ENCODE results near the gene CKAP2L. TPM values are rescaled to one million over a fixed set of nuclear protein-coding genes. Genes with fewer than 3 reads are reported as not detected.

The CKAP2L gene
- total RNA-seq, 4 donors from 2014 or later, result 4.3 to 14.4 (median 6.7) TPM

DNA sequence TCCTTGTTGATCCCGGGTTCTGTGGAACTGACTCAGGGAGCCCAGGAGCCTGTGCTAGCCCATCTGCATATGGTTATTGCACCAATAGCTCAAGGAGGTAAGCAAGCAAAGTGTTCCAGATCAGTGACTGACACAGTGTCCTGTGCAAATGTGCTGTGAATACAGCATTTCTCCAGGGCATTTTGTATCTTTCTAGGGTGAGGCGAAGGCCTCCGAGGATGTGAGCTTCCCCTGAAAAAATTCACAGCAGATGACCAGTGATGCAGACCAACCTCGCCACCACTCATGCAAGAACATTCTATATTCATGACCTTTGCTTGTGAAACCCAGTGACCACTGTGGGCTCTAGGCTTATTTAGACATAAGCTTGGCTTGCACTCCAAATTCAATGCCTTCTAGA is 58.8 kb downstream of the CKAP2L start:
- WGBS, 2 donors, result 95 to 100% methylated on average over 1 to 4 of the region's 4 CpGs
- no peak for TF ChIP-seq POLR2A (IDR thresholded peaks at IDR 0.05)
- TF ChIP-seq, protein P1, sequence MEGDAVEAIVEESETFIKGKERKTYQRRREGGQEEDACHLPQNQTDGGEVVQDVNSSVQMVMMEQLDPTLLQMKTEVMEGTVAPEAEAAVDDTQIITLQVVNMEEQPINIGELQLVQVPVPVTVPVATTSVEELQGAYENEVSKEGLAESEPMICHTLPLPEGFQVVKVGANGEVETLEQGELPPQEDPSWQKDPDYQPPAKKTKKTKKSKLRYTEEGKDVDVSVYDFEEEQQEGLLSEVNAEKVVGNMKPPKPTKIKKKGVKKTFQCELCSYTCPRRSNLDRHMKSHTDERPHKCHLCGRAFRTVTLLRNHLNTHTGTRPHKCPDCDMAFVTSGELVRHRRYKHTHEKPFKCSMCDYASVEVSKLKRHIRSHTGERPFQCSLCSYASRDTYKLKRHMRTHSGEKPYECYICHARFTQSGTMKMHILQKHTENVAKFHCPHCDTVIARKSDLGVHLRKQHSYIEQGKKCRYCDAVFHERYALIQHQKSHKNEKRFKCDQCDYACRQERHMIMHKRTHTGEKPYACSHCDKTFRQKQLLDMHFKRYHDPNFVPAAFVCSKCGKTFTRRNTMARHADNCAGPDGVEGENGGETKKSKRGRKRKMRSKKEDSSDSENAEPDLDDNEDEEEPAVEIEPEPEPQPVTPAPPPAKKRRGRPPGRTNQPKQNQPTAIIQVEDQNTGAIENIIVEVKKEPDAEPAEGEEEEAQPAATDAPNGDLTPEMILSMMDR (IDR thresholded peaks at IDR 0.05), result no peak
- no peak for DNase-seq
- peaks cover 0 to 7% (median 0%) of the 10 kb centered on the region in 4 donors for H3K27me3 ChIP-seq
- H3K4me3 ChIP-seq, result no peak overlapping the region
- H3K4me1 ChIP-seq, result no peaks in the 10 kb centered on the region
- H3K36me3 ChIP-seq, result no peaks in the 10 kb centered on the region
- no peaks in the 10 kb centered on the region for H3K9me3 ChIP-seq
- no peak overlapping the region for H3K27ac ChIP-seq
- intact Hi-C loops (cut with DNase I), result no loop called here

DNA sequence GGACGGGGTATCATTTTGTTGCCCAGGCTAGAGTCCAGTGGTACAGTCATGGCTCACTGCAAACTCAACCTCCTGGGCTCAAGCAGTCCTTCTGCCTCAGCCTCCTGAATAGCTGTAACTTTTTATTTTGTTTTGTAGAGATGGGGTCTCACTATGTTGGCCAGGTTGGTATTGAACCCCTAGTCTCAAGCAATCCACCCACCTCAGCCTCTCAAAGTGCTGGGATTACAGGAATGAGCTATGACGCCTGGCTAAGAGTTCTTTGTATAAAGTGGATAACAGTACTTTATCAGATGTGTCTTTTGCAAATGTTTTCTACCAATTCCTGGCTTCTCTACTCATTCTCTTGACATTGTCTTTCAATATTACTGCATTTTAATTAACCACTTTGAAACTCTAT is 60.7 kb downstream of the CKAP2L start:
- H3K4me3 ChIP-seq, result no peak overlapping the region
- H3K27me3 ChIP-seq, result no peaks in the 10 kb centered on the region
- TF ChIP-seq, protein P1 (IDR thresholded peaks at IDR 0.05), result no peak
- TF ChIP-seq POLR2A (IDR thresholded peaks at IDR 0.05), result no peak
- intact Hi-C loops (cut with DNase I), result no loop called here
- no peaks in the 10 kb centered on the region for H3K9me3 ChIP-seq
- WGBS, 2 donors, result 53 to 64% methylated on average over 2 of the region's 2 CpGs
- no peak overlapping the region for H3K27ac ChIP-seq
- H3K4me1 ChIP-seq, result no peaks in the 10 kb centered on the region
- no peaks in the 10 kb centered on the region for H3K36me3 ChIP-seq
- DNase-seq, result no peak

DNA sequence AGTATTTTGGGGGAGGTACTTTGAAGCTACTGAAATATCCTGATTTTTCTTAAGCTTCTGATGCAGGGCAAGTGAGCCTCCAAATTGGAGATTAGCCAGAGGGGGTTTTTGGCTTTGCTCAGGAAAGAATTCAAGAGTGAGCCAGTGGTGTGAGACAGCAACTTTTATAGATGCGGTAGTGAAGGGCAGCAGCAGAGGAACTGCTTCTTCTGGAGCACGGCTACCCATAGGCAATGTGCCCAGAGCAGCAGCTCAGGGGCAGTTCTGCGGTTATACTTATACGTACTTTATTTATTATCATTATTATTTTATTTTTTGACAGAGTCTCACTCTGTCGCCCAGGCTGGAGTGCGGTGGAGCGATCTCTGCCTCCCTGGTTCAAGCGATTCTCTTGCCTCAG is 63.4 kb downstream of the CKAP2L start:
- 68 to 75% methylated on average over 8 of the region's 8 CpGs for WGBS, 2 donors
- H3K27me3 ChIP-seq, result no peaks in the 10 kb centered on the region
- intact Hi-C loops (cut with DNase I), result no loop called here
- no peak for TF ChIP-seq POLR2A (IDR thresholded peaks at IDR 0.05)
- H3K4me1 ChIP-seq, result no peaks in the 10 kb centered on the region
- H3K36me3 ChIP-seq, result no peaks in the 10 kb centered on the region
- peak overlapping the region in 2 of 4 donors; percentile 17 to 30 for H3K27ac ChIP-seq
- no peaks in the 10 kb centered on the region for H3K9me3 ChIP-seq
- no peak for DNase-seq
- H3K4me3 ChIP-seq, result no peak overlapping the region

DNA sequence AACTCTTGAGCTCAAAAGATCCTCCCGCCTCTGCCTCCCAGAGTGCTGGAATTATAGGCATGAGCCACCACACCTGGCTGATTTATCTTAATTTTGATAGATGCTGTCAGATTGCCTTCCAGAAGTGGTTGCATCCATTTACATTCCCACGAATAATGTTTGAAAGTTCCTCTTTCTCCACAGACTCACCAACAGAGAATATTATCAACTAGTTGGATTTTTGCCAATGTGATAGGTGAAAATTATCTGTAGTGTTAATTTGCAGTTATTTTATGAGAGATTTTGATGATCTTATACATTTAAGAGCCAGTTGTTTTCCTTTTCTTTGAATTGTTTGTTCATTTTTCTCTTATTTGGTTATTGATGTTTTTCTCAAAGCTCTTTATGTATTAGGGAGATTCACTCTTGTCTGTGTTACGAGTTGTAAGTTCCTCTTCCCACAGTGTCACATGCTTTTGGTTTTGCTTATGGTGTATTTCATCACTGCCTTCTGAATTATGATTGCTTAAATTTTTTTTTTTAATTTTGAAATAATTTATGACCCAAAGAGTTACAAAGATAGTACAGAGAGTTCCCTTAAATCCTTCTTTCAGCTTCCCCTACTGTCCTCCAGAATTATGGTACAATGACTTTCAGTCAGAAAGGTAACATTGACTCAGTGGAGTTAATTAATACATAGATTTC is 64.3 kb downstream of the CKAP2L start:
- Histone ChIP-seq H3K27ac (peak overlapping the region in 1 of 4 donors; percentile 51), H3K4me3 (no peak overlapping the region), H3K9me3 (no peaks in the 10 kb centered on the region), H3K36me3 (no peaks in the 10 kb centered on the region), H3K27me3 (no peaks in the 10 kb centered on the region), H3K4me1 (no peaks in the 10 kb centered on the region)
- intact Hi-C loops (cut with DNase I), result no loop called here
- no peak for TF ChIP-seq POLR2A (IDR thresholded peaks at IDR 0.05)
- TF ChIP-seq, protein P1 (IDR thresholded peaks at IDR 0.05), result no peak
- DNase-seq, result no peak
- WGBS, 2 donors, result 61 to 80% methylated on average over 3 of the region's 3 CpGs

DNA sequence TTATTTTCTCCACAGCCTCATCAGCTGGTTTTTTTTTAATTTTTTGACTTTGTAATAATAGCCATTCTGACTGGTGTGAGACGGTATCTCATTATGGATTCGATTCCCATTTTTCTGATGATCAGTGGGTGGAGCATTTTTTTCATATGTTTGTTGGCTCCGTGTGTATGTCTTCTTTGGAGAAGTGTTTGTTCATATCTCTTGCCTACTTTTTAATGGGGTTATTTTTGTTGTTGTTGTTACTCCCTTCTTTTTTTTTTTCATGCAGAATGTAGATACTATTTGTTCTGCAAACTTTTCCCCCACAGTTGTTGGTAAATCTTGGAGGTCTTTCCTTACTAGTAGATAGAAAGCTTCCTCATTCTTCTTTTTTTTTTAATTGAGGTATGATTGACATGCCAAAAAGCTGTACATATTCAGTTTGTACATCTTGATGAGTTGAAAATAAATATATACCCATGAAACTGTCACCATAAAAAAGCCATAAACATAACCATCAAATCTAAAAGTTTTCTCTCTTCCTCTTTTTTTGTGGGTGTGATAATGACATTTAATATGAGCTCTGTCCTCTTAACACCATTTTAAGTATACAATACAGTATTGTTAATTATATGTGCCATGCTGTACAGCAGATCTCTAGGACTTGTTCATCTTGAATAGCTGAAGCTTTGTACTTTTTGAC is 65.4 kb downstream of the CKAP2L start:
- Histone ChIP-seq H3K4me3 (no peak overlapping the region), H3K9me3 (no peaks in the 10 kb centered on the region), H3K27ac (no peak overlapping the region), H3K27me3 (no peaks in the 10 kb centered on the region), H3K36me3 (no peaks in the 10 kb centered on the region), H3K4me1 (no peaks in the 10 kb centered on the region)
- no peak for TF ChIP-seq POLR2A (IDR thresholded peaks at IDR 0.05)
- TF ChIP-seq, protein P1 (IDR thresholded peaks at IDR 0.05), result no peak
- WGBS, 2 donors, result 82% methylated on average over 3 of the region's 3 CpGs
- no peak for DNase-seq
- intact Hi-C loops (cut with DNase I), result no loop called here
